ENCODE data around the gene POLR1C. TPM values are rescaled to one million over a fixed set of nuclear protein-coding genes. Genes with fewer than 3 reads are reported as not detected.

POLR1C gene
- total RNA-seq, 1 donor from 2014 or later, result 75.6 TPM

DNA sequence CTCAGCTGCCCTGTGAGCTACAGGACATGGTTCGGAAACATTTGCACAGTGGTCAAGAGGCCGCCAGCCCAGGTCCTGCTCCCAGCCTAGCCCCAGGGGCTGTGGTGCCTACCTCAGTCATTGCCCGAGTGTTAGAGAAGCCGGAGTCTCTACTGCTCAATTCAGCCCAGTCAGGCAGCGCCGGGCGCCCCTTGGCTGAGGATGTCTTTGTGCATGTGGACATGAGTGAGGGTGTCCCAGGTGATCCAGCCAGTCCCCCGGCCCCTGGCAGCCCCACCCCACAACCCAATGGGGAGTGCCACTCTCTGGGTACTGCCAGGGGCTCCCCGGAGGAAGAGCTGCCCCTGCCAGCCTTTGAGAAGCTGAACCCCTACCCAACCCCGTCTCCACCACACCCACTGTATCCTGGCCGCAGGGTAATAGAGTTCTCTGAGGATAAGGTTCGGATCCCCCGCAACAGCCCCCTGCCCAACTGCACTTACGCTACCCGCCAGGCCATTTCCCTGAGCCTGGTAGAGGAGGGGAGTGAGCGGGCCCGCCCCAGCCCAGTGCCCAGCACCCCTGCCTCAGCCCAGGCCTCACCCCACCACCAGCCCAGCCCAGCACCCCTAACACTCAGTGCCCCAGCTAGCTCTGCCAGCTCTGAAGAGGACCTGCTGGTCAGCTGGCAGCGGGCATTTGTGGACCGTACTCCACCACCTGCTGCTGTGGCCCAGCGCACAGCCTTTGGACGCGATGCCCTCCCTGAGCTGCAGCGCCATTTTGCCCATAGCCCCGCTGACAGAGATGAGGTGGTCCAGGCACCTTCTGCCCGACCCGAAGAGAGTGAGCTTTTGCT, 11.9 kb upstream of the POLR1C start:
- CTCF ChIA-PET, result interaction anchor here (1.1 to 3.6 kb wide), 8 partner anchors 11 to 167 kb away, joined by 3 to 33 read pairs (median 4); partner anchors contain the start of genes DLK2, POLR1C, TJAP1 and YIPF3
- DNase-seq (no peak), ATAC-seq (ENCODE audit: low read depth) (no peak)
- POLR2A ChIA-PET, result interaction anchor here (1.1 to 3.2 kb wide), 2 partner anchors 12 to 451 kb away, joined by 3 to 15 read pairs; partner anchors contain the start of genes CUL7, POLR1C and YIPF3
- intact Hi-C loops (cut with micrococcal nuclease), result loop anchor here (5.0 kb wide), 1 partner anchor 138 kb away; the partner anchor contains the start of gene ZNF318
- peaks cover 9% of the 10 kb centered on the region for H3K27me3 Mint-ChIP-seq
- H3K36me3 Mint-ChIP-seq (ENCODE audit: low read depth), result peaks cover 58% of the 10 kb centered on the region
- no peak for TF ChIP-seq CTCF (IDR thresholded peaks at IDR 0.05)
- H3K9me3 Mint-ChIP-seq, result no peaks in the 10 kb centered on the region
- H3K4me3 Mint-ChIP-seq, result no peak overlapping the region
- H3K4me1 Mint-ChIP-seq, result peaks cover 17% of the 10 kb centered on the region
- no peak overlapping the region for H3K27ac Mint-ChIP-seq

- ChIA-PET CTCF (interaction anchor here (0.7 to 3.6 kb wide), 19 partner anchors 9 to 362 kb away, joined by 3 to 33 read pairs (median 4); partner anchors contain the start of genes ABCC10, CRIP3, DLK2 and DNPH1), POLR2A (interaction anchor here (1.0 to 3.2 kb wide), 4 partner anchors 11 to 759 kb away, joined by 3 to 15 read pairs (median 4); partner anchors contain the start of genes CUL7, POLR1C and YIPF3)
- Mint-ChIP-seq H3K4me3 (no peak overlapping the region), H3K36me3 (ENCODE audit: low read depth) (peaks cover 51% of the 10 kb centered on the region), H3K4me1 (peaks cover 19% of the 10 kb centered on the region), H3K27me3 (peaks cover 9% of the 10 kb centered on the region), H3K9me3 (no peaks in the 10 kb centered on the region), H3K27ac (no peak overlapping the region)
- no peak for ATAC-seq (ENCODE audit: low read depth)
- intact Hi-C loops (cut with micrococcal nuclease), result loop anchor here (1.0 to 5.0 kb wide), 8 partner anchors 29 to 573 kb away; partner anchors contain the start of genes CRIP3, DLK2, DNPH1 and TJAP1
- no peak for TF ChIP-seq CTCF (IDR thresholded peaks at IDR 0.05)
- DNase-seq, result no peak
Measured at GRCh38 chr6:43505718-43506117, 11.2 kb upstream of the POLR1C start.

DNA sequence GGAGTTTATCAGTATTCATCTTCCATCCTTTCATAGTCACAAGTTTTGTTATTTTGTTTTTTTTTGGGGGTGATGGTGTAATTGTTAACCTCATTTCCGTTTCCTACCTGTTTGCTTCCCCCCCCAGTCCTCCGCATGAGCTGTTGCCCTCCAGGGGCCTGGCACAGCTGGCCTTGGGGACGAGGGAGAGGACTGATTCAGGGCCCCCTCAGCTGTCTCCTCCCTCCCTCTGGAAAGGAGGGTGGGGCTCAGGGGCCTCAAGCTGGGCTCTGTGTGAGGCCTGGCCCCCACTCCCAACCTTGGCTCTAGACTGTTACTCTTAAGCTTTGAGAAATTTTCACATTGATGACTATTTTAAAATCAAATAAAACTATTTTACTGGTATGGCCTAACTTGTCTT, 10.7 kb upstream of the POLR1C start:
- intact Hi-C loops (cut with micrococcal nuclease), result loop anchor here (1.0 to 5.0 kb wide), 8 partner anchors 29 to 573 kb away; partner anchors contain the start of genes CRIP3, DLK2, DNPH1 and TJAP1
- Mint-ChIP-seq H3K9me3 (no peaks in the 10 kb centered on the region), H3K27me3 (peaks cover 9% of the 10 kb centered on the region), H3K36me3 (ENCODE audit: low read depth) (peaks cover 51% of the 10 kb centered on the region), H3K27ac (no peak overlapping the region), H3K4me1 (peaks cover 19% of the 10 kb centered on the region), H3K4me3 (no peak overlapping the region)
- ChIA-PET CTCF (interaction anchor here (0.7 to 3.6 kb wide), 22 partner anchors 10 to 363 kb away, joined by 3 to 33 read pairs (median 4); partner anchors contain the start of genes ABCC10, CRIP3, DLK2 and DNPH1), POLR2A (interaction anchor here (1.0 to 3.2 kb wide), 5 partner anchors 11 to 759 kb away, joined by 3 to 15 read pairs (median 3); partner anchors contain the start of genes CUL7, POLR1C, TJAP1 and YIPF3)
- TF ChIP-seq CTCF (IDR thresholded peaks at IDR 0.05), result no peak
- DNase-seq, result no peak
- ATAC-seq (ENCODE audit: low read depth), result no peak

- peak; percentile 53 for TF ChIP-seq CTCF (IDR thresholded peaks at IDR 0.05)
- DNase-seq (peak; percentile 67), ATAC-seq (ENCODE audit: low read depth) (peak; percentile 60)
- ChIA-PET POLR2A (interaction anchor here (0.6 to 3.2 kb wide), 6 partner anchors 10 to 760 kb away, joined by 3 to 15 read pairs (median 4); partner anchors contain the start of genes POLR1C, TJAP1 and YIPF3), CTCF (interaction anchor here (0.7 to 3.6 kb wide), 20 partner anchors 10 to 364 kb away, joined by 3 to 33 read pairs (median 4); partner anchors contain the start of genes ABCC10, CRIP3, DLK2 and DNPH1)
- intact Hi-C loops (cut with micrococcal nuclease), result loop anchor here (1.0 to 5.0 kb wide), 8 partner anchors 30 to 572 kb away; partner anchors contain the start of genes CRIP3, DLK2, DNPH1 and TJAP1
- H3K27me3 Mint-ChIP-seq, result peaks cover 9% of the 10 kb centered on the region
- H3K4me3 Mint-ChIP-seq, result no peak overlapping the region
- no peak overlapping the region for H3K27ac Mint-ChIP-seq
- no peaks in the 10 kb centered on the region for H3K9me3 Mint-ChIP-seq
- peaks cover 19% of the 10 kb centered on the region for H3K4me1 Mint-ChIP-seq
- peaks cover 51% of the 10 kb centered on the region for H3K36me3 Mint-ChIP-seq (ENCODE audit: low read depth)
Measured at GRCh38 chr6:43506667-43507471, 10.0 kb upstream of the POLR1C start.

Data from activated B cell treated with CpG ODN at 0.5 μM for 24 hours (primary cell).